Muscle layer of colon (tissue), 2 donors: ENCODE data around the gene ENPP4.

ENCODE experiments used
- H3K27ac ChIP-seq: one replicate; pipeline ENCODE4 v1.7.0; 2013; ENCODE audit warnings: low read depth, mild to moderate bottlenecking, low read length, moderate library complexity
- H3K27me3 ChIP-seq, 2 donors: one replicate each; pipeline ENCODE4 v1.7.0; 2013; ENCODE audit warnings: low read length in 2 of 2, mild to moderate bottlenecking in 2 of 2; ENCODE audit not compliant: insufficient read depth in 2 of 2, control insufficient read depth in 1 of 2
- H3K36me3 ChIP-seq: one replicate; pipeline ENCODE4 v1.7.0; 2013; ENCODE audit warnings: mild to moderate bottlenecking, low read length; ENCODE audit not compliant: insufficient read depth
- H3K4me1 ChIP-seq: one replicate; pipeline ENCODE4 v1.7.0; 2013; ENCODE audit warnings: mild to moderate bottlenecking, low read length; ENCODE audit not compliant: insufficient read depth
- H3K4me3 ChIP-seq, 2 donors: one replicate each; pipeline ENCODE4 v1.7.0; 2013; ENCODE audit warnings: low read length in 2 of 2, low read depth in 1 of 2, mild to moderate bottlenecking in 1 of 2, moderate library complexity in 1 of 2
- H3K9ac ChIP-seq: one replicate; pipeline ENCODE4 v1.7.0; 2013; ENCODE audit warnings: low read length
- H3K9me3 ChIP-seq: one replicate; pipeline ENCODE4 v1.7.0; 2013; ENCODE audit warnings: mild to moderate bottlenecking, low read length
- donor health status: abdominal sarcoma.
- donor health status: Adenocarcinoma of cecum.

Gene ENPP4

GRCh38 chr6:46172176-46172575 lies 42.4 kb downstream of the ENPP4 start:
- H3K9me3 ChIP-seq = no peaks in the 10 kb centered on the region
- no peak overlapping the region for H3K4me3 ChIP-seq
- H3K27me3 ChIP-seq = peaks cover 6 to 8% of the 10 kb centered on the region in 2 donors
- no peak overlapping the region for H3K9ac ChIP-seq
- H3K27ac ChIP-seq = no peak overlapping the region
- H3K36me3 ChIP-seq = no peaks in the 10 kb centered on the region
- no peaks in the 10 kb centered on the region for H3K4me1 ChIP-seq

- H3K27ac ChIP-seq = no peak overlapping the region
- H3K4me1 ChIP-seq = no peaks in the 10 kb centered on the region
These were observed 45.1 kb downstream of the ENPP4 start for GRCh38 chr6:46174904-46175303.

DNA sequence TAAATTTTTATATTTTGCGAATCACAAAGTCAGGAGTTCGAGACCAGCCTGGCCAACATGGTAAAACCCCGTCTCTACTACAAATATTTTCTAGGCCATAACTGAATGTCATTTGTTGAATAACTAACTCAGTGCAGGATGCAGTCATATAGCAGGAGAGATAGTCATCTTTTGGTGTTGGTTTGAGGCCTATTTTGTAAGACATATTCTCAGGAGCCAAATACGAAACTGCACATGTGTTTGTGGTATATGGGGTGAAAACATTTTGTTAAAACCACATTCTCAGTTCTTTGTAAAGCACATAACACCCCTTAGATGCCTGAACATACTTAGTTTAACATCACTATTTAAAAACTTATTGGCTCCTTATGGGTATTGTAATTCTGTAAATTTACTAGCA lies 45.7 kb downstream of the ENPP4 start:
- Histone ChIP-seq H3K27ac (no peak overlapping the region), H3K27me3 (peaks cover 6% of the 10 kb centered on the region in 2 donors), H3K4me3 (no peak overlapping the region), H3K9ac (no peak overlapping the region), H3K36me3 (no peaks in the 10 kb centered on the region), H3K4me1 (no peaks in the 10 kb centered on the region), H3K9me3 (no peaks in the 10 kb centered on the region)

More at GRCh38 chr6:46174904-46175303, 45.1 kb downstream of the ENPP4 start:
- Histone ChIP-seq H3K36me3 (no peaks in the 10 kb centered on the region), H3K9ac (no peak overlapping the region), H3K27me3 (peaks cover 6 to 8% of the 10 kb centered on the region in 2 donors), H3K4me3 (no peak overlapping the region), H3K9me3 (no peaks in the 10 kb centered on the region)

DNA sequence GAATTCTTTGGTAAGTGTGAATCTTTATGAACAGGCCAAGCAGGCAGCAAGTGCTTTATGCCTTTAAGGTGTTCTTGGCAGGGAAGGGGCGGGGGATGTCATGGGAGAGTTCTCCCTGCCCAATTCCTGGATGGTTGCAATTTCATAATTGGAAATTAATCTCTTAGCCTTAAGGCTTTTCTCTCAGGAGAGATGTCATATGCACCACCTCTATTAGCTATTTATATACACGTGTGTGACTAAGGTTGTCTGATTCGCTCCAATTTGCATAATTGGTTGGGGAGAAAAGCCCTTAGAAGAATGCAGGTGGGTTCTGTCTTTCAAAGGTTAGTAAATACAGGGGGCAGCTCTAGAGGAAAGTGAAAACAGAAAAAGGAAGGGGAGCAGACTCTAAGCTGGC lies 46.2 kb downstream of the ENPP4 start:
- Histone ChIP-seq H3K4me3 (no peak overlapping the region), H3K36me3 (no peaks in the 10 kb centered on the region), H3K27ac (no peak overlapping the region), H3K27me3 (peaks cover under 1 to 5% of the 10 kb centered on the region in 2 donors), H3K9me3 (no peaks in the 10 kb centered on the region), H3K4me1 (no peaks in the 10 kb centered on the region), H3K9ac (no peak overlapping the region)

- Histone ChIP-seq H3K27ac (no peak overlapping the region), H3K9ac (no peak overlapping the region), H3K9me3 (no peaks in the 10 kb centered on the region), H3K27me3 (no peaks in the 10 kb centered on the region), H3K36me3 (no peaks in the 10 kb centered on the region), H3K4me3 (no peak overlapping the region), H3K4me1 (no peaks in the 10 kb centered on the region)
These were observed 54.3 kb downstream of the ENPP4 start for GRCh38 chr6:46184114-46184513.

DNA sequence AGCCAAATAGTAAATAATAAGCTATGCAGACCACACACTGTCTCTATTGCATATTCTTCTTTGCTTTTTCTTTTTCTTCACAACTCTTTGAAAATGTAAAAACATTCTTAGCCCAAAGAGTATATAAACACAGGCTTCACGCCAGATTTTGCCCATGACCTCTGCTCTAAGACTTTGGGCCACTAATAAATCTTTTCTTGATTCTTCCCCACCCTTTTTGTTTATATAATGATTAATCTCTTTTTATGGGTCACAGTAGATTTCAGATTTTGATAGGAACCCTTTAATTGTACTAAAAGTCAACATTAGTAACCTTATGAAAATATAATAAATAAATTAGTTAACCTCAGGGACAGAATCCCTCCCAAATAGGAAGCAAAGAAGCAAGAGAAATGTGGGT lies 56.8 kb downstream of the ENPP4 start:
- H3K27me3 ChIP-seq = no peaks in the 10 kb centered on the region
- H3K27ac ChIP-seq = no peak overlapping the region
- H3K36me3 ChIP-seq = no peaks in the 10 kb centered on the region
- no peaks in the 10 kb centered on the region for H3K4me1 ChIP-seq
- H3K9me3 ChIP-seq = no peaks in the 10 kb centered on the region
- H3K9ac ChIP-seq = no peak overlapping the region
- H3K4me3 ChIP-seq = no peak overlapping the region

DNA sequence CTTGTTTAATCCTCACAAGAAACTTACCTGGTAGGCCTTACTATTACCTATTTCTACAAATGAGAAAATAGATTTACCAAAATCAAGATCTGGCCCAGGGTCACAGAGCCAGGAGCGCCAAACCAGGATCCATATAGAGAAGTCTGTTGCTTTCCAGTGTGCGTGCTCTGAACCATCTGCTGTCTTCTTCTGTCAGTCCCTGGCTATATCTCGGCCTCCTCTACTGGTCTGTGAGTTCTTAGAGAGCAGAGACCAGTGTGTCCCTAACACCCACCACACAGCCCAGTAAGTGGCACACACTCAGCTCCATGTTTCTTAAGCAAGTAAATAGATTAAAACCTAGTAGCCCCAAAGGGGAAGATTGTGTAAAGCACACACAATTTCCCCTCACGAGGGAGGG lies 59.9 kb downstream of the ENPP4 start:
- Histone ChIP-seq H3K9ac (no peak overlapping the region), H3K4me3 (no peak overlapping the region), H3K9me3 (no peaks in the 10 kb centered on the region), H3K36me3 (no peaks in the 10 kb centered on the region), H3K27me3 (no peaks in the 10 kb centered on the region), H3K27ac (no peak overlapping the region), H3K4me1 (no peaks in the 10 kb centered on the region)

GRCh38 chr6:46190889-46191288 lies 61.1 kb downstream of the ENPP4 start:
- no peak overlapping the region for H3K4me3 ChIP-seq
- no peaks in the 10 kb centered on the region for H3K27me3 ChIP-seq
- H3K36me3 ChIP-seq = no peaks in the 10 kb centered on the region
- H3K9me3 ChIP-seq = no peaks in the 10 kb centered on the region
- H3K27ac ChIP-seq = no peak overlapping the region
- H3K9ac ChIP-seq = no peak overlapping the region
- H3K4me1 ChIP-seq = no peaks in the 10 kb centered on the region

DNA sequence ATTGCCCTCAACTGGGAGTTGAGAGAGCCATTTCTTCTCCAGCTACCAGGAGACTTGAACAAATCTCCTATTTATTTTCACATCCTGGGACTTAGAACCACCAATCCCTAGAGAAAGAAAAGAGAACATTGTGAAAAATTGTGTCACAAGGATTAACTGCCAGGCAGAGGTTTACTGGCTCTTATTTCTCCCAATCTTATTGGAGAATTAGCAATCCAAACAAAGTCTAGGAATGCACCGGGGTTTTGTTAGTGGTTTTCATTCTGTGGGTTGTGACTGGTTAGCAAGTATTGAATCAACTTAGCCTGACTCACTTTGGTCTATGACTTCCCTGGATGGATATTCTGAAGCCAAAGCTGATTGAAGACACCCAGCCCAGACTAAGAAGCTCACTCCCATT lies 62.2 kb downstream of the ENPP4 start:
- Histone ChIP-seq H3K9me3 (no peaks in the 10 kb centered on the region), H3K4me1 (no peaks in the 10 kb centered on the region), H3K9ac (no peak overlapping the region), H3K4me3 (no peak overlapping the region), H3K27ac (no peak overlapping the region), H3K36me3 (no peaks in the 10 kb centered on the region), H3K27me3 (no peaks in the 10 kb centered on the region)
